A549 (cell line): ENCODE data around the gene CFD.

ENCODE experiments used
- CEBPB ChIP-seq, 2 experiments: fragments of >200 bp in 1 of 2; sonication (Bioruptor Twin) in 1 of 2; formaldehyde crosslinking in 1 of 2; IDR thresholded peaks; 2 replicates each; pipeline ENCODE4 v1.6.1; 2012 to 2016
- CTCF ChIP-seq: fragments of >200 bp; sonication (Bioruptor Twin); formaldehyde crosslinking; IDR thresholded peaks from 3 replicates; pipeline ENCODE4 v1.5.1; 2016
- EP300 ChIP-seq, 2 experiments: fragments of >200 bp; sonication (Bioruptor Twin); formaldehyde crosslinking; IDR thresholded peaks; 2 replicates in 1 of 2; 3 replicates in 1 of 2; pipeline ENCODE4 v1.6.1; 2016 to 2017
- GATA3 ChIP-seq: IDR thresholded peaks from 2 replicates; pipeline ENCODE4 v1.6.1; 2012; ENCODE audit warnings: borderline replicate concordance
- HDAC2 ChIP-seq: fragments of 200-600 bp; sonication (generic); IDR thresholded peaks from 2 replicates; pipeline ENCODE4 v1.6.1; 2016
- HMGXB4 ChIP-seq: fragments of 250-450 bp; sonication (Bioruptor Pico); IDR thresholded peaks from 2 replicates; pipeline ENCODE4 v1.5.0; 2021; ENCODE audit warnings: mild to moderate bottlenecking, moderate library complexity, borderline replicate concordance
- MYC ChIP-seq: IDR thresholded peaks from 2 replicates; pipeline ENCODE4 v1.6.1; 2012; ENCODE audit warnings: mild to moderate bottlenecking, inconsistent platforms, low read length, improper control_type of control experiment, borderline replicate concordance
- NPAS2 ChIP-seq: fragments of 250-450 bp; sonication (Bioruptor Pico); IDR thresholded peaks from 2 replicates; pipeline ENCODE4 v1.8.0; 2022; ENCODE audit warnings: mild to moderate bottlenecking, moderate library complexity, borderline replicate concordance
- PHF8 ChIP-seq: fragments of 200-600 bp; sonication (generic); IDR thresholded peaks from 2 replicates; pipeline ENCODE4 v1.6.1; 2016; ENCODE audit warnings: low read depth, mild to moderate bottlenecking, antibody characterized with exemption, moderate library complexity, borderline replicate concordance
- POLR2A ChIP-seq: IDR thresholded peaks from 2 replicates; pipeline ENCODE4 v1.6.1; 2012; ENCODE audit warnings: mild to moderate bottlenecking, low read length
- POLR2AphosphoS2 ChIP-seq: conservative IDR thresholded peaks from 2 replicates; pipeline ENCODE4 v1.6.1; 2012; ENCODE audit warnings: low read length, improper control_type of control experiment, inconsistent platforms
- RARB ChIP-seq: fragments of 250-450 bp; sonication (Bioruptor Pico); IDR thresholded peaks from 2 replicates; pipeline ENCODE4 v1.8.0; 2021; ENCODE audit warnings: mild to moderate bottlenecking, moderate library complexity
- SMC3 ChIP-seq: fragments of >200 bp; sonication (Bioruptor Twin); formaldehyde crosslinking; IDR thresholded peaks from 3 replicates; pipeline ENCODE4 v1.6.1; 2018; ENCODE audit warnings: inconsistent platforms

DNA sequence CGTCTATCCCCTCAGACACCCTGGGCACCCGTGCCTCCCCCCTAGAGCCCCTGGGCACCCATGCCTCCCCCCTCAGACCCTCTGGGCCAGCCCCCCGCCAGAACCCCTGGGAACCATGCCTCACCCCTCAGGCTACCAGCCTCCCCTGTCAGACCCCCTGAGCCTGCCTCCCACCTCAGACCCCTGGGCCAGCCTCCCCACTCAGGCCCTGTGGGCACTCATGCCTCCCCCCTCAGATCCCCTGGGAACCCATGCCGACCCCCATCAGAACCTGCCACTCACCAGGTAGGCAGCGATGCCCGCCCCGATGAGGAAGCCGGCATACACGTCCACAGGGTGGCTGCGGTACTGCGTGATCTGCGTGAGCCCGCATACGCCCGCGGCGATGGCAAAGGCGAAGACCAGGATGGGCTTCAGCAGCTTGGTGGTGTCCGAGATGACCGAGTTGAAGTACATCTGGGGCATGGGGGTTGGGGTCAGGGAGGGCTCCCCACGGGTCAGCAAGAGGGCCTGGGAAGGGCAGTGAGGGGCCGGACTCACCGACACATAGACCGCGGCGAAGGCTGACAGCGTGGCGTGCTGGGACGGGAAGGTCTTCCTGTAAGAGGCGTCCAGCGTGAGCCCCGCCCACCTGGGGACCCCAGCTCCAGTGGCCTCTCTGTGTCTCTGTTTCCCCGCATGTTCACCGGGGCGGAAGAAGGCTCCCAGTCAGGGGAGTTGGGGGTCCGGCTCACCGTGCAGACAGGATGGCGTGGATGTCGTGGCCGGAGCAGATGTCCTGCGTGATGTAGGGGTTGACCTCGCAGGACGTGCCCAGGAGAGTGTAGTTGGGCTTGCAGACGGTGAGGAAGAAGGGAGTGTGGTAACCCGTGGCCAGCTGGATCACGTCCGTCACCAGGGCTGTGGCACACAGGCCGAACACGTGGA, 45.0 kb upstream of the CFD start:
- no peak for TF ChIP-seq CTCF
- no peak for TF ChIP-seq MYC
- no peak for TF ChIP-seq HMGXB4
- TF ChIP-seq NPAS2 (CRISPR knock-in tag), result no peak
- TF ChIP-seq PHF8, result no peak
- TF ChIP-seq HDAC2, result no peak
- TF ChIP-seq SMC3, result no peak
- no peak for TF ChIP-seq EP300 (IDR thresholded peaks at IDR 0.05)
- no peak for TF ChIP-seq RARB (CRISPR knock-in tag)
- TF ChIP-seq CEBPB (IDR thresholded peaks at IDR 0.05), result no peak
- TF ChIP-seq POLR2AphosphoS2, result peak; percentile 31; the same call in 1 of the 2 replicates
- no peak for TF ChIP-seq GATA3
- no peak for TF ChIP-seq POLR2A
